Body of pancreas (tissue), 4 donors: Measurements from ENCODE around the gene ZFP91.

Experiments
- POLR2A ChIP-seq, 3 donors: fragments of 450-650 bp; IDR thresholded peaks; one replicate each; pipeline ENCODE4 v1.6.1; 2016; ENCODE audit warnings: antibody characterized with exemption in 3 of 3, mild to moderate bottlenecking in 2 of 3
- TF ChIP-seq, protein P1 (sequence below), 7 experiments: fragments of 450-650 bp in 4 of 7; fragments of 200-600 bp in 3 of 7; sonication (generic) in 3 of 7; IDR thresholded peaks; one replicate each; pipeline ENCODE4 v1.5.1; 2016 to 2019; ENCODE audit warnings: antibody characterized with exemption in 7 of 7

DNA sequence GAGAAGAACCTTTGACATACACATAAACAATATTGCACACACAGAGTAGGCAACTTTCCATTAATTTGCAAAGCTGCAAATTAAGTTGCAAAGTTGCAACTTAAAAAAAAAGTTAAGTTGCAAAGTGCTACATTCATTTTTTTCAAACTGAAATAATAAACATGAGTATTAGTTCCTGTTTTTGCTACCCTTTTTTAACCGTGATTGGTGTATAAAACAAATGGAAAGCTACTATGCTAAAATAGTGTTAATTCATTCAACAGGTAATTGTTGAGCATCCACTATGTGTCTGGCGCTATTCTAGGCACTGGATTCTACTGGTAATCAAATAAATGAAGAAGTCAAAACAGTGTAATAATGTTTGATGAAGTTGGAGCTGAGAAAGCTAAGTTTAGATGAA is 8.1 kb downstream of the ZFP91 start:
- TF ChIP-seq, protein P1, sequence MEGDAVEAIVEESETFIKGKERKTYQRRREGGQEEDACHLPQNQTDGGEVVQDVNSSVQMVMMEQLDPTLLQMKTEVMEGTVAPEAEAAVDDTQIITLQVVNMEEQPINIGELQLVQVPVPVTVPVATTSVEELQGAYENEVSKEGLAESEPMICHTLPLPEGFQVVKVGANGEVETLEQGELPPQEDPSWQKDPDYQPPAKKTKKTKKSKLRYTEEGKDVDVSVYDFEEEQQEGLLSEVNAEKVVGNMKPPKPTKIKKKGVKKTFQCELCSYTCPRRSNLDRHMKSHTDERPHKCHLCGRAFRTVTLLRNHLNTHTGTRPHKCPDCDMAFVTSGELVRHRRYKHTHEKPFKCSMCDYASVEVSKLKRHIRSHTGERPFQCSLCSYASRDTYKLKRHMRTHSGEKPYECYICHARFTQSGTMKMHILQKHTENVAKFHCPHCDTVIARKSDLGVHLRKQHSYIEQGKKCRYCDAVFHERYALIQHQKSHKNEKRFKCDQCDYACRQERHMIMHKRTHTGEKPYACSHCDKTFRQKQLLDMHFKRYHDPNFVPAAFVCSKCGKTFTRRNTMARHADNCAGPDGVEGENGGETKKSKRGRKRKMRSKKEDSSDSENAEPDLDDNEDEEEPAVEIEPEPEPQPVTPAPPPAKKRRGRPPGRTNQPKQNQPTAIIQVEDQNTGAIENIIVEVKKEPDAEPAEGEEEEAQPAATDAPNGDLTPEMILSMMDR (IDR thresholded peaks at IDR 0.05): no peak
- TF ChIP-seq POLR2A (IDR thresholded peaks at IDR 0.05): no peak
